PFSK-1 (cell line): ENCODE data around the gene WNK3.

ENCODE experiments used
- FOXP2 ChIP-seq: optimal IDR thresholded peaks from 2 replicates; pipeline ENCODE3; 2011; ENCODE audit warnings: borderline replicate concordance, control low read depth, inconsistent platforms; ENCODE audit not compliant: insufficient read depth; ENCODE audit errors: extremely low read length, extremely low read depth
- POLR2AphosphoS5 ChIP-seq: IDR thresholded peaks from 2 replicates; pipeline ENCODE4 v1.6.1; 2012; ENCODE audit warnings: low read depth, mild to moderate bottlenecking, control low read depth, low read length, moderate library complexity
- REST ChIP-seq, 2 experiments: IDR thresholded peaks; 2 replicates each; pipeline versions ENCODE4 v1.6.1 to v1.8.0; 2011 to 2012; ENCODE audit warnings: low read depth in 2 of 2, low read length in 2 of 2, control low read depth in 1 of 2, inconsistent platforms in 1 of 2, mild to moderate bottlenecking in 1 of 2, moderate library complexity in 1 of 2; ENCODE audit not compliant: insufficient read depth in 1 of 2
- SIN3A ChIP-seq: IDR thresholded peaks from 2 replicates; pipeline ENCODE4 v1.6.1; 2012; ENCODE audit warnings: mild to moderate bottlenecking, low read length, moderate library complexity, borderline replicate concordance; ENCODE audit not compliant: insufficient read depth
- TAF1 ChIP-seq: IDR thresholded peaks from 2 replicates; pipeline ENCODE4 v1.6.1; 2012; ENCODE audit warnings: low read length, control low read depth, borderline replicate concordance; ENCODE audit not compliant: insufficient read depth

- TF ChIP-seq SIN3A (no peak), POLR2AphosphoS5 (no peak), REST (IDR thresholded peaks at IDR 0.05; ENCODE audit: insufficient read depth in 1 of 2, low read depth in 2 of 2, low read length in 2 of 2) (no peak), TAF1 (no peak), FOXP2 (no peak)
Observed at GRCh38 chrX:54281676-54282075, 76.2 kb downstream of the WNK3 start.
